Sigmoid colon (tissue), 4 donors: ENCODE results near the gene SPEN.

Experiments
- POLR2A ChIP-seq, 2 donors: fragments of 450-650 bp; IDR thresholded peaks; one replicate each; pipeline ENCODE4 v1.6.1; 2016; ENCODE audit warnings: antibody characterized with exemption in 2 of 2, mild to moderate bottlenecking in 2 of 2, moderate library complexity in 2 of 2
- POLR2AphosphoS5 ChIP-seq, 4 donors: sonication (generic); formaldehyde crosslinking; IDR thresholded peaks; one replicate each; pipeline ENCODE4 v1.6.1; 2017; ENCODE audit warnings: antibody characterized with exemption in 4 of 4
- TF ChIP-seq, protein P1 (sequence below), 4 experiments: fragments of 450-650 bp in 3 of 4; fragments of 200-600 bp in 1 of 4; IDR thresholded peaks; one replicate each; pipeline ENCODE4 v1.5.1; 2016 to 2019; ENCODE audit warnings: antibody characterized with exemption in 4 of 4, mild to moderate bottlenecking in 3 of 4, moderate library complexity in 2 of 4

DNA sequence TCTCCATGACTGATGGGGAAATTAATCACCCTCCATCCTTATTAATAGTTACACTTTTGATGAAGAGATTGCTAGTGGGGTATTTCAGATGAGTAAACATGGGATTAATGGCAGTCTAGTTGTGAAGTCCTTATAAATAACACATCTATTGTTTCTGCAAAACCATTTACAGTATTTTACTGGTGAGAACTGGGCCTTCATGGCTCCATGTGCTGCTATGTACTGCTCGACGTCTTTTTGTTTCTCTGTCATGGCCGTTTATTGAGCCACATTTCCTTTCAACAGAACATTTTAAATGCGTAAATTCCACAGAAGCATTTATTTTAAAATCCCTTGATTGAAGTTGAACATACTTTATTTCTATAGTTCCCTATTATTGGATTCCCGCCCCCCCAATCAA, 34.5 kb downstream of the SPEN start:
- TF ChIP-seq, protein P1, sequence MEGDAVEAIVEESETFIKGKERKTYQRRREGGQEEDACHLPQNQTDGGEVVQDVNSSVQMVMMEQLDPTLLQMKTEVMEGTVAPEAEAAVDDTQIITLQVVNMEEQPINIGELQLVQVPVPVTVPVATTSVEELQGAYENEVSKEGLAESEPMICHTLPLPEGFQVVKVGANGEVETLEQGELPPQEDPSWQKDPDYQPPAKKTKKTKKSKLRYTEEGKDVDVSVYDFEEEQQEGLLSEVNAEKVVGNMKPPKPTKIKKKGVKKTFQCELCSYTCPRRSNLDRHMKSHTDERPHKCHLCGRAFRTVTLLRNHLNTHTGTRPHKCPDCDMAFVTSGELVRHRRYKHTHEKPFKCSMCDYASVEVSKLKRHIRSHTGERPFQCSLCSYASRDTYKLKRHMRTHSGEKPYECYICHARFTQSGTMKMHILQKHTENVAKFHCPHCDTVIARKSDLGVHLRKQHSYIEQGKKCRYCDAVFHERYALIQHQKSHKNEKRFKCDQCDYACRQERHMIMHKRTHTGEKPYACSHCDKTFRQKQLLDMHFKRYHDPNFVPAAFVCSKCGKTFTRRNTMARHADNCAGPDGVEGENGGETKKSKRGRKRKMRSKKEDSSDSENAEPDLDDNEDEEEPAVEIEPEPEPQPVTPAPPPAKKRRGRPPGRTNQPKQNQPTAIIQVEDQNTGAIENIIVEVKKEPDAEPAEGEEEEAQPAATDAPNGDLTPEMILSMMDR (IDR thresholded peaks at IDR 0.05) = no peak
- TF ChIP-seq POLR2A (IDR thresholded peaks at IDR 0.05) (no peak), POLR2AphosphoS5 (IDR thresholded peaks at IDR 0.05) (no peak)
